SK-N-SH (cell line): ENCODE data around the gene FSIP1. TPM values are rescaled to one million over a fixed set of nuclear protein-coding genes. Genes with fewer than 3 reads are reported as not detected.

Experiments
- CTCF ChIA-PET: fragments of 300-600, 350-600 bp; formaldehyde crosslinking; extraction: SDS; loops from one replicate; lab custom pipeline; 2021; lab: Yijun Ruan, JAX
- POLR2A ChIA-PET: fragments of 350-600 bp; sonication (Branson Sonifier 250); formaldehyde crosslinking; extraction: SDS; loops from one replicate; lab custom pipeline; 2020; ENCODE audit warnings: antibody characterized with exemption, inconsistent platforms; lab: Yijun Ruan, JAX
- DNase-seq: peaks from one replicate; pipeline ENCODE4 v3.0.0; 2012
- H2AFZ ChIP-seq: fragments of 200-600 bp; sonication (generic); 2 replicates; pipeline ENCODE4 v1.8.1; 2016; ENCODE audit warnings: antibody characterized with exemption, mild to moderate bottlenecking, low read depth
- H3F3A ChIP-seq: fragments of 200-600 bp; sonication (generic); replicated peaks from 2 replicates; pipeline ENCODE3; 2016; ENCODE audit warnings: antibody characterized with exemption, mild to moderate bottlenecking; ENCODE audit not compliant: insufficient read depth
- H3K27ac ChIP-seq, 2 experiments: fragments of 200-500 bp in 1 of 2; fragments of 200-600 bp in 1 of 2; sonication (Bioruptor generic) in 1 of 2; sonication (generic), shearing (Covaris generic) in 1 of 2; 2 replicates each; pipeline versions ENCODE4 v1.5.1 to v1.6.1; 2014 to 2016; ENCODE audit warnings: low read depth in 2 of 2, inconsistent platforms in 1 of 2, low read length in 1 of 2, mild to moderate bottlenecking in 1 of 2, mixed read lengths in 1 of 2
- H3K27me3 ChIP-seq: fragments of 200-600 bp; sonication (generic), shearing (Covaris generic); 2 replicates; pipeline ENCODE4 v1.6.1; 2016; ENCODE audit warnings: mixed run types; ENCODE audit not compliant: insufficient read depth
- H3K36me3 ChIP-seq, 2 experiments: fragments of 200-500 bp in 1 of 2; fragments of 200-600 bp in 1 of 2; sonication (Bioruptor generic) in 1 of 2; sonication (generic) in 1 of 2; replicated peaks in 1 of 2; 2 replicates each; pipeline versions ENCODE3 to v1.5.1; 2014 to 2016; ENCODE audit warnings: low read length in 1 of 2, mild to moderate bottlenecking in 1 of 2; ENCODE audit not compliant: insufficient read depth in 2 of 2, control insufficient read depth in 1 of 2
- H3K4me1 ChIP-seq, 2 experiments: fragments of 200-500 bp in 1 of 2; fragments of 200-600 bp in 1 of 2; sonication (Bioruptor generic) in 1 of 2; sonication (generic), shearing (Covaris generic) in 1 of 2; 2 replicates each; pipeline versions ENCODE4 v1.5.1 to v1.6.1; 2014 to 2016; ENCODE audit warnings: low read depth in 1 of 2, low read length in 1 of 2, mixed run types in 1 of 2; ENCODE audit not compliant: insufficient read depth in 2 of 2, control insufficient read depth in 1 of 2
- H3K4me2 ChIP-seq: fragments of 200-600 bp; sonication (generic), shearing (Covaris generic); 2 replicates; pipeline ENCODE4 v1.6.1; 2017; ENCODE audit warnings: mixed run types
- H3K4me3 ChIP-seq, 2 experiments: fragments of 200-500 bp in 1 of 2; fragments of 200-600 bp in 1 of 2; sonication (Bioruptor generic) in 1 of 2; sonication (generic), shearing (Covaris generic) in 1 of 2; 2 replicates each; pipeline versions ENCODE4 v1.5.1 to v1.8.1; 2014 to 2016; ENCODE audit warnings: low read depth in 2 of 2, inconsistent platforms in 1 of 2, low read length in 1 of 2, mild to moderate bottlenecking in 1 of 2, mixed read lengths in 1 of 2, moderate library complexity in 1 of 2
- H3K79me2 ChIP-seq: fragments of 200-600 bp; sonication (generic); 2 replicates; pipeline ENCODE4 v1.8.1; 2017; ENCODE audit warnings: mild to moderate bottlenecking; ENCODE audit not compliant: insufficient read depth
- H3K9ac ChIP-seq: fragments of 200-600 bp; sonication (generic); 2 replicates; pipeline ENCODE4 v1.6.1; 2017; ENCODE audit warnings: mixed run types
- H3K9me2 ChIP-seq: fragments of 200-600 bp; sonication (generic); 2 replicates; pipeline ENCODE4 v1.6.1; 2017; ENCODE audit warnings: mixed run types
- H3K9me3 ChIP-seq: fragments of 200-600 bp; sonication (generic); 2 replicates; pipeline ENCODE4 v1.6.1; 2017; ENCODE audit warnings: mixed run types, mild to moderate bottlenecking, moderate library complexity
- H4K20me1 ChIP-seq: fragments of 200-600 bp; sonication (generic); 2 replicates; pipeline ENCODE4 v1.6.1; 2017; ENCODE audit warnings: mild to moderate bottlenecking, mixed run types; ENCODE audit not compliant: insufficient read depth
- FOSL2 ChIP-seq: IDR thresholded peaks from 2 replicates; pipeline ENCODE4 v1.4.0; 2012; ENCODE audit warnings: low read depth, mild to moderate bottlenecking, moderate library complexity, borderline replicate concordance
- NRF1 ChIP-seq: IDR thresholded peaks from 2 replicates; pipeline ENCODE4 v1.6.1; 2012; ENCODE audit warnings: low read depth, mild to moderate bottlenecking, low read length
- POLR2AphosphoS5 ChIP-seq: IDR thresholded peaks from 2 replicates; pipeline ENCODE4 v1.6.1; 2012; ENCODE audit warnings: low read depth, low read length
- RAD21 ChIP-seq: IDR thresholded peaks from 2 replicates; pipeline ENCODE4 v1.6.1; 2012; ENCODE audit warnings: mild to moderate bottlenecking, low read length
- RXRA ChIP-seq: IDR thresholded peaks from 2 replicates; pipeline ENCODE4 v1.4.0; 2012; ENCODE audit warnings: low read depth, mild to moderate bottlenecking, borderline replicate concordance
- SIN3A ChIP-seq: IDR thresholded peaks from 2 replicates; pipeline ENCODE4 v1.6.1; 2012; ENCODE audit warnings: low read depth, mild to moderate bottlenecking, low read length, moderate library complexity, borderline replicate concordance
- TAF1 ChIP-seq: IDR thresholded peaks from 2 replicates; pipeline ENCODE4 v1.6.1; 2012; ENCODE audit warnings: low read depth, mild to moderate bottlenecking, low read length, moderate library complexity, borderline replicate concordance
- TEAD4 ChIP-seq: IDR thresholded peaks from 2 replicates; pipeline ENCODE4 v1.4.0; 2012; ENCODE audit warnings: mild to moderate bottlenecking, borderline replicate concordance; ENCODE audit not compliant: insufficient read depth
- USF1 ChIP-seq: IDR thresholded peaks from 2 replicates; pipeline ENCODE4 v1.4.0; 2012; ENCODE audit warnings: low read depth, borderline replicate concordance
- WGBS: methylation state at CpG from one replicate; pipeline ENCODE4 v1.1.6; 2017; ENCODE audit warnings: low lambda C conversion rate; 5-methylcytosine and 5-hydroxymethylcytosine counted together
- polyA plus RNA-seq, 3 experiments: library from polyadenylated mRNA; depleted of rRNA; stranded (reverse); fragments of >200 nt; gene quantifications; 2 replicates each; pipeline ENCODE4 v1.2.3, GENCODE V29; 2012

Gene FSIP1
- polyA plus RNA-seq, 1 of the 3 experiments (the other 2 are of a cell fraction): 0.43 TPM

- Histone ChIP-seq H3K4me2 (no peak overlapping the region), H3K27me3 (no peaks in the 10 kb centered on the region), H3K9me3 (0 out of 2 replicates have a peak, but pooled peaks cover 5% of the 10 kb centered on the region), H3K9me2 (no peaks in the 10 kb centered on the region), H3F3A (peaks cover 18% of the 10 kb centered on the region), H3K4me1 (peaks cover 0 to 5% of the 10 kb centered on the region in 2 experiments; a peak in 1 of 4 replicates), H3K9ac (no peak overlapping the region; the same call in 1 of the 2 replicates), H3K27ac (peak overlapping the region; percentile 28 to 33; a peak in 3 of 4 replicates), H3K4me3 (no peak overlapping the region), H3K36me3 (no peaks in the 10 kb centered on the region), H3K79me2 (no peaks in the 10 kb centered on the region), H4K20me1 (no peaks in the 10 kb centered on the region), H2AFZ (no peak overlapping the region)
- 97% methylated on average over 1 of the region's 1 CpG for WGBS
- no peak for DNase-seq
- ChIA-PET CTCF (no interaction called here), POLR2A (no interaction called here)
- TF ChIP-seq NRF1 (no peak), TAF1 (no peak), SIN3A (no peak), FOSL2 (no peak)
Measured at GRCh38 chr15:39657181-39657580, 125.5 kb downstream of the FSIP1 start.

- H4K20me1 ChIP-seq: no peaks in the 10 kb centered on the region
- TF ChIP-seq SIN3A (no peak), POLR2AphosphoS5 (no peak), RXRA (no peak), RAD21 (no peak)
- H3K9me2 ChIP-seq: no peaks in the 10 kb centered on the region
- peaks cover 8% of the 10 kb centered on the region for H3F3A ChIP-seq
- H3K36me3 ChIP-seq: no peaks in the 10 kb centered on the region
- H3K4me3 ChIP-seq: no peak overlapping the region
- no peak overlapping the region for H2AFZ ChIP-seq
- H3K4me2 ChIP-seq: no peak overlapping the region
- DNase-seq: no peak
- 0 out of 2 replicates have a peak, but pooled peaks cover 5% of the 10 kb centered on the region for H3K9me3 ChIP-seq
- H3K27ac ChIP-seq: no peak overlapping the region
- no peaks in the 10 kb centered on the region; a peak in 1 of 4 replicates for H3K4me1 ChIP-seq
- no peaks in the 10 kb centered on the region for H3K27me3 ChIP-seq
- ChIA-PET CTCF (interaction anchor here (0.6 to 1.0 kb wide), 2 partner anchors 11 to 1168 kb away, joined by 3 read pairs; no protein-coding TSS in a partner anchor), POLR2A (no interaction called here)
- H3K79me2 ChIP-seq: no peaks in the 10 kb centered on the region
- WGBS: 92% methylated on average over 4 of the region's 4 CpGs
- no peak overlapping the region for H3K9ac ChIP-seq
Measured at GRCh38 chr15:39654304-39654703, 128.3 kb downstream of the FSIP1 start.

- no peaks in the 10 kb centered on the region for H4K20me1 ChIP-seq
- POLR2A ChIA-PET: no interaction called here
- no peaks in the 10 kb centered on the region for H3K9me2 ChIP-seq
- WGBS: 71% methylated on average over 1 of the region's 1 CpG
- H3K36me3 ChIP-seq: no peaks in the 10 kb centered on the region
- H3K4me2 ChIP-seq: no peak overlapping the region
- H3K27ac ChIP-seq: no peak overlapping the region
- no peak for TF ChIP-seq USF1
- no peak for TF ChIP-seq TEAD4
- H3K9me3 ChIP-seq: no peaks in the 10 kb centered on the region
- no peak overlapping the region for H3K9ac ChIP-seq
- no peak overlapping the region for H3K4me3 ChIP-seq
- H3F3A ChIP-seq: no peaks in the 10 kb centered on the region
- H3K27me3 ChIP-seq: no peaks in the 10 kb centered on the region
- CTCF ChIA-PET: interaction anchor here (1.3 kb wide), 1 partner anchor 11 kb away, joined by 5 read pairs; no protein-coding TSS in a partner anchor
- no peak overlapping the region for H2AFZ ChIP-seq
- no peaks in the 10 kb centered on the region for H3K79me2 ChIP-seq
- no peaks in the 10 kb centered on the region; a peak in 1 of 4 replicates for H3K4me1 ChIP-seq
- no peak for DNase-seq
Measured at GRCh38 chr15:39651881-39652280, 130.8 kb downstream of the FSIP1 start.
